OCI-LY1 (cell line): ENCODE results near the gene ESF1.
"Not testable (repeated sequence)": the region's sequence is repeated elsewhere in the genome, so short reads cannot be mapped to it uniquely, and the experiment has no call there.

ENCODE experiments used
- CTCF ChIP-seq: fragments of 200-600 bp; sonication (generic), shearing (Covaris generic); IDR thresholded peaks from 2 replicates; pipeline ENCODE4 v1.5.1; 2017; ENCODE audit warnings: mild to moderate bottlenecking, antibody characterized with exemption, low read length, moderate library complexity, mixed read lengths
- EZH2 ChIP-seq: fragments of 200-600 bp; sonication (generic), shearing (Covaris generic); IDR thresholded peaks from 2 replicates; pipeline ENCODE4 v1.8.0; 2017; ENCODE audit warnings: borderline replicate concordance, mixed run types, mild to moderate bottlenecking, antibody characterized with exemption, low read length, moderate library complexity, mixed read lengths

DNA sequence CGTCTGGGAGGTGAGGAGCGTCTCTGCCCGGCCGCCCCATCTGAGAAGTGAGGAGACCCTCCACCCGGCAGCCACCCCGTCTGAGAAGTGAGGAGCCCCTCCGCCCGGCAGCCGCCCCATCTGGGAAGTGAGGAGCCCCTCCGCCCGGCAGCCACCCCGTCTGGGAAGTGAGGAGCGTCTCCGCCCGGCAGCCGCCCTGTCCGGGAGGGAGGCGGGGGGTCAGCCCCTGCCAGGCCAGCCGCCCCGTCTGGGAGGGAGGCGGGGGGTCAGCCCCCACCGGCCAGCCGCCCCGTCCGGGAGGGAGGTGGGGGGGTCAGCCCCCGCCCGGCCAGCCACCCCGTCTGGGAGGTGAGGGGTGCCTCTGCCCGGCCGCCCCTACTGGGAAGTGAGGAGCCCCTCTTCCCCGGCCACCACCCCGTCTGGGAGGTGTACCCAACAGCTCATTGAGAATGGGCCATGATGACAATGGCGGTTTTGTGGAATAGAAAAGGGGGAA is 24.2 kb downstream of the ESF1 start:
- TF ChIP-seq CTCF, EZH2: not testable (repeated sequence)
